Stimulated activated naive CD8-positive, alpha-beta T cell treated with anti-CD3 and anti-CD28 coated beads, Interleukin-15, Interleukin-2, amounts not matched to agents 100 U/mL and 50 U/mL, for 24 hours (primary cell): Measurements from ENCODE around the gene PHGDH.

ENCODE experiments used
- ATAC-seq: fragments of 150-1000 bp; cut with Tn5 transposase; one replicate; pipeline ENCODE4 v1.10.0; 2021
- DNase-seq: peaks from one replicate; pipeline ENCODE4 v3.0.0; 2021

The PHGDH gene

GRCh38 chr1:119732465-119733168, 20.9 kb downstream of the PHGDH start:
- DNase-seq: no peak
- no peak for ATAC-seq

- no peak for ATAC-seq
- no peak for DNase-seq
Observed at GRCh38 chr1:119733754-119734153, 22.0 kb downstream of the PHGDH start.

DNA sequence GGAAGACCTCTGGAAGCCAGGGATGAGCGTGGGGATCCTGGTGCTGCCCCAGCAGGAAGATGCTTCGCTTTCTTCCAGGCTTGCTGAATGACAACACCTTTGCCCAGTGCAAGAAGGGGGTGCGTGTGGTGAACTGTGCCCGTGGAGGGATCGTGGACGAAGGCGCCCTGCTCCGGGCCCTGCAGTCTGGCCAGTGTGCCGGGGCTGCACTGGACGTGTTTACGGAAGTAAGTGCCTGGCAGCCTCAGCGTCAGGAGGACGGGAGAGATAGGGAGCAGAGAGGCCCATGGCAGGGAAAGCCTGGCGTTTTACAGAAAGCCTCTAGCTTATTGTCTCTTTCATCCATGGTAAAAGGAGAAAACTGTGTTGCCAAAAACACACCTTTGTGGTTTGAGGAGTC, 23.5 kb downstream of the PHGDH start:
- ATAC-seq (no peak), DNase-seq (no peak)

DNA sequence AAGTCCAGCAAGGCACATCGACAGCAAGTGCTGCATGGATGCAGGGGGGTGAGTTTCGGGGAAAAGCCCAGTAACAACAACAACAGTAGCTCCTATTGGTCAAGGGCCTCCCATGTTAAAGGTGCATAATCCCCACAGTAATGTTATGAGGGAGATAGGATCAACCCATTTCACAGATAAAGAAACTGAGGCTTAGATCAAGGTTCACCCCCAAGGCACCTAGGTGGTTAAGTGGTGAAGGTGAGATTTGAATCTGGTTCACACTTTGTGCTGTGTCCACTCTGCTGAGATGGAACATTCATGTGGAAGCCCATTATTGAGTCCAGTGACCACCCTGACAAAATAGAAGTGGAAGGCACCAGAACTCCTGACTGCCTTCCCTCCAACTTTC, 24.9 kb downstream of the PHGDH start:
- DNase-seq (no peak), ATAC-seq (no peak)

DNA sequence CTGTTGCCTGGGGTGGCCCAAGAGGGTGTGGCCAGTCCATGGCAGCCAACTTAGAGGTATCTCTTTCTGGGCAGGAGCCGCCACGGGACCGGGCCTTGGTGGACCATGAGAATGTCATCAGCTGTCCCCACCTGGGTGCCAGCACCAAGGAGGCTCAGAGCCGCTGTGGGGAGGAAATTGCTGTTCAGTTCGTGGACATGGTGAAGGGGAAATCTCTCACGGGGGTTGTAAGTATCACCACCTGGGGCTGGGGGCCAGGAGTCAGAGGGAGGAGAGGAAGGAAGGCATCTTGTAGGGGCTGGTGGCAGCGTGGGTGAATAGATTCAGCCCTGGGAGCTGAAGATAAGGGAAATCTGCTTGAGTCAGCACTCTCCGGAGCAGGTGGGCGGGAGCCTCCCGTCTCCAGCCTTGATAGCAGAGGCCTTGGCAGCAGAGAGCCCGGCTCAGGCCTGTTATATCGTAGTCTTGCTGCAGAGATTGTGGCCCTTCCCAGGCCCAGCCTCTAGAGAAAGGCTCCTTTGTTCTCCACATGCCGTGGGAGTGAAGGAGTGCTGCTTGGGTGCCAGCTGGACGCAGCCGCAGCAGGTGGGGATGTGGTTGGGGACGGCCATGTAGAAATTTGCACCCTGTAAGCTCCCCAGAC, 25.4 kb downstream of the PHGDH start:
- DNase-seq (no peak), ATAC-seq (no peak)

DNA sequence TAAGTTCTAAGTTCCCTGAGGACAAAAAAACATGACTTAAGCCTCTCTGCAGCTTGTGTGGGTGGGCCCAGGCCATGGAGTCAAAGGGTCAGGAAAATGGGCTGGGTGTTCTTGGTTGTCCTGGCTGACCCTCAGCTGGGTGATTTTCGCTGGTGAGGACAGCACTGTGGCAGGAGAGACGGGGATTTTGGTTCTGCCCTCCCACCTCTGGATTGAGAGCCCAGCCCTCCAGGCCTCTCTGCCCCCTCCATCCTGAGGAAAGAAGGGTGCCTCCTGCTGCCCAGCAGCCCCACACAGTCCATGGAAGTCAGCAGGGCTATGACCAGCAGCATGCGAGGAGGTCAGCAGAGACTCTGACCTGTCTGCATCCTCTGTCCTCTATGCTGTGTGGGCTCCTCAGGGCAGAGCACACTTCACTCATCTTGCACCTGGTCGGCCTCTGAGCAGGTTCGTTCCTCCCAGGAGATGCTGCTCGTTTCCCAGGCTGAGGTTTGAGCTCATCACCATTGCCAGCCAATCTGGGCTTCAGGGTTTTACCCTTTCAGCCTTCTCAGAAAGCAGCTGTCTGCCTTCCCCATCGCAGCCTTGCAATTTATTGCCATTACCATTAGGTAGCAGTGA, 26.5 kb downstream of the PHGDH start:
- no peak for ATAC-seq
- no peak for DNase-seq

DNA sequence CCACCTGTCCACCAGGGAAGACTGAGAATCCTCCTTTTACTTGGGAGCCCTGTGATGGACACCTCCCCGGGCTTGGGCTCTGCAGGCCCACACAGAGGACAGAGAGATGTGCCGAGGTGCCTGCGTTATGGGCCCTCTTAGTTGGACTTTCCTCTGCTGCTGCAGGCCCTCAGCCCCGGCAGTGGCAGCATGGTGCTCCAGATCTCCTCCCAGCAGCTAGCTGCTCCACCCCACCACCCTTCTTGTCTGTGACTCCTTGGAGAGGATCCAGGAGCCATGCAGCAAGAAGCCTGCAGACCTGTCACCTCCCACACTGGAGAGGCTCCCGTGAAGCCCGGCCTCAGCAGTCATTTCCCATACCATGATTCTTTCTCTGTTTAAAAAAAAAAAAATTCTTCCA, 27.4 kb downstream of the PHGDH start:
- DNase-seq: no peak

DNA sequence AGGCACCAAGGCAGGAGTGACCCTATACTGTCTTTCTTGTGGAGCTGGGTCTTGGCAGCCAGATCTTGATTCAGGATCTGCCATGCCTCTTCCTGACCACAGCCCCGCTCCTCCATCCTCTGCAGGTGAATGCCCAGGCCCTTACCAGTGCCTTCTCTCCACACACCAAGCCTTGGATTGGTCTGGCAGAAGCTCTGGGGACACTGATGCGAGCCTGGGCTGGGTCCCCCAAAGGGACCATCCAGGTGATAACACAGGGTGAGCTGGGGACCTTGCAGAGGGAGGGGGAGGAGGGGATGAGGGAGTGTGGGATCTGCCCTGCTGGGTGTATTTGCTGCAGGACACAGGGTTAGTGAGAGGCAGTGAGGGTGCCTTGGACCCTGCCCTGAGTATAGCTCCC, 28.5 kb downstream of the PHGDH start:
- ATAC-seq (no peak), DNase-seq (no peak)

More for the DNA sequence above, 27.4 kb downstream of the PHGDH start:
- ATAC-seq: no peak

DNA sequence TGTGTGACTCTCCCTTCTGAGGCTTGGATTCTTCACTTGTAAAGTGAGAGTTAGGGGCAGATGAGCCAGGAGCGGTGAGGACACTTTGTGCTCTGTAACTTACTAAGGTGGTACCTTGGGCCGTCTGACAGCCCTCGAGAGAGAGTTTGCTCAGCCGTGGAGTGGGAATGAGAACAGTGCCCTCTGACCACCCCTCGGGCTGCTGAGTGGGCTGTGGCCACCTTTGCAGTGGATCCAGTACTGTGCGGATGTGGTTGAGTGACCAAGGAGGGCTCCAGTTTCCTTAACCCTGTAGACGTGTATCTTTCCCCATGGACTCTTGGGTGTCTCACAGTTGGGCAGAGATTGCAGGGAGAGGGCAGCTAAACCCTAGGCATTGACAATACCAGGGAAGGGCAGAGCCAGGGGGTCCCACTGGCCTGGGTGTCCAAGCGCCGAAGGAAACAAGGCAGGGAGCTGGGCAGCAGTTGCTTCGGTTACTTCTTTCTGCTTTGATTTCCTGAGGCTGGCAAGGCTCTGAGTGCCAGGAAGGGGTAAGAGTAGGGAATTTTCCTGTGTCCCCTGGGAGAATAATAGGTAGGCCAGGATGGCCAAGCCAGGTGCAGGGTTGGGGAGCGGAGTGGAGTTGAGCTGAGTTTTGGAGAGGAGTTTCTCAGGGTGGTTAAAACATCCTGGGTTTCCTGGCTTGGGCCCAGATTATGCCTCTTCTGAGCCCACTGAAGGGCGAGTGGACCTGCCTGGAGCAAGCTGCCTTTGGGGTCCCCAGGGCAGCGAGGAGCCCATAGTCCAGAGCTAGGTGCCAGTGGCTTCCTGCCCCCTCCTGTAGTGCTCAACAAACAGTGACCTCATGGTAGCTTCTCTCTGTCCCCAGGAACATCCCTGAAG, 29.4 kb downstream of the PHGDH start:
- DNase-seq (no peak), ATAC-seq (no peak)

- ATAC-seq (no peak), DNase-seq (no peak)
Observed at GRCh38 chr1:119742202-119742601, 30.5 kb downstream of the PHGDH start.

DNA sequence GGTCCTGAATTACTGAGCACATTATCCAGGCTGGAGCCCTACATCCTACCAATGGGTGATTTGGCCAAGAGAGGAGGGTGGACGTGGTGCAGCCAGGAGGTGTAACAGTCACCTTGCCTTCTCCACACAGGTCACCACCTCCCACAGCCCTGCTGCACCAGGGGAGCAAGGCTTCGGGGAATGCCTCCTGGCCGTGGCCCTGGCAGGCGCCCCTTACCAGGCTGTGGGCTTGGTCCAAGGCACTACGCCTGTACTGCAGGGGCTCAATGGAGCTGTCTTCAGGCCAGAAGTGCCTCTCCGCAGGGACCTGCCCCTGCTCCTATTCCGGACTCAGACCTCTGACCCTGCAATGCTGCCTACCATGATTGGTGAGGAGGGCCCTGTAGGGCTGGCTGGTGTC, 30.9 kb downstream of the PHGDH start:
- no peak for DNase-seq
- no peak for ATAC-seq

DNA sequence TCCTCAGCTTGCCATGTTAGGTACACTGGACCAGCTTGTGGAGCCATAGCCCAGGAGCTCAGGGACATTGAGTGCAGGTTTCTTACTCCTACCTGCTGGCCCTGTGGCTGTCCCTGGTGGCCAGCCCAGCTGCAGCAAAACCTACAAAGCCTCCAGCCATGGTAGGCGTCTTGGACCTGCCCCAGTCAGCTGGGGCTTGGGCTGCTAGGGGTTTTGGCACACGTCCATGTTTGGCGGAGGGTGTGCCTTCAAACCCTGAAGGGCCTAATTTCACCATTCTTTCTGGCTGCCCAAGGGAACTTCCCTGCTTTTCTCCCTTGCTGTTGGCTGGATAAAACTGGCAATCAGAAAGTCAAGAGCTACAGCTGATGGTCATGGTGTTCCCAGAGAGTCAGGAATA, 31.6 kb downstream of the PHGDH start:
- DNase-seq (no peak), ATAC-seq (no peak)

DNA sequence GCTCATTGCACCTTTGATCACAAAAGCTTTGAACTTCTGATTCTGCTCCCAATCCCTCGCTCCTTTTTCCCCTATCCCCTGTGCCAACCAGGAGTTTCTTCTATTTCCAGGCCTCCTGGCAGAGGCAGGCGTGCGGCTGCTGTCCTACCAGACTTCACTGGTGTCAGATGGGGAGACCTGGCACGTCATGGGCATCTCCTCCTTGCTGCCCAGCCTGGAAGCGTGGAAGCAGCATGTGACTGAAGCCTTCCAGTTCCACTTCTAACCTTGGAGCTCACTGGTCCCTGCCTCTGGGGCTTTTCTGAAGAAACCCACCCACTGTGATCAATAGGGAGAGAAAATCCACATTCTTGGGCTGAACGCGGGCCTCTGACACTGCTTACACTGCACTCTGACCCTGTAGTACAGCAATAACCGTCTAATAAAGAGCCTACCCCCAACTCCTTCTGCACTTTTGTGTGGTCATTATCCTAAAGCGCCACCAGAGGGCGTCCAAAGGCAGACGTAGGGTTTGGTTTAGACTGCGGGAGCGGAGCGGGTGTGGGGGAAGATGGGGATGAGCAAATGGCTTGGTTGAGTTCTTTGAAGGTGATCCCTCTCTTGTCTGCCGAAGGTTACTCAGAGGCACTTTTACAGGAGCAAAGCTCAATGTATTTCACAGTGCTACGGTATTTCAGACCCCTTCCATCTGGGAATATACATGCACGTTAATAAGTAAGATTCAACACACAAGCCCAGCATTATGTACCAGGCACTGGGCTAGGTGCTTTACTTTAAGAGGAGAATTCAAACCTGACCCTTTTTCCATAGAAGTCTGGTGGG, 32.3 kb downstream of the PHGDH start:
- ATAC-seq (peak; percentile 53), DNase-seq (peak; percentile 62)

GRCh38 chr1:119744598-119744942, 32.8 kb downstream of the PHGDH start:
- DNase-seq (no peak), ATAC-seq (no peak)

DNA sequence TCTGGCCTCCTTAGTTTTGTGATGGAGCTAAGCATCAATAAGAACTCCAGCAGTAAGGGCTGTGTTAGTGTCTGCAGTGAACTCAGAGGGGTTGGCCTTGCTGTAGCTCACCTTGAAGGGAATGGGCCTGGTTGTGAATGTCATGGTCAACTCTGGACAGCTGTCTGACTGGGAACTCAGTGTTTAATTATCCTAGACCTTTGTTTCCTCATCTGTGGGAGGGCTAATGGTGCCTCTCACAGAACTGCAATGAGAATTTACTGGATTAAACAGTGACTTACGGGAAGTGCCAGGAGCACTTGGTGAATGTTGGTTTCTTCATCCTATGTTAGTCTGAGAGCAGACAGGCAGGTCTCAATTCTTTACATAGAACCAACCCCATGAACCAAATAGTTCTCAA, 33.3 kb downstream of the PHGDH start:
- DNase-seq (no peak), ATAC-seq (no peak)

GRCh38 chr1:119747451-119747850, 35.7 kb downstream of the PHGDH start:
- ATAC-seq: no peak

DNA sequence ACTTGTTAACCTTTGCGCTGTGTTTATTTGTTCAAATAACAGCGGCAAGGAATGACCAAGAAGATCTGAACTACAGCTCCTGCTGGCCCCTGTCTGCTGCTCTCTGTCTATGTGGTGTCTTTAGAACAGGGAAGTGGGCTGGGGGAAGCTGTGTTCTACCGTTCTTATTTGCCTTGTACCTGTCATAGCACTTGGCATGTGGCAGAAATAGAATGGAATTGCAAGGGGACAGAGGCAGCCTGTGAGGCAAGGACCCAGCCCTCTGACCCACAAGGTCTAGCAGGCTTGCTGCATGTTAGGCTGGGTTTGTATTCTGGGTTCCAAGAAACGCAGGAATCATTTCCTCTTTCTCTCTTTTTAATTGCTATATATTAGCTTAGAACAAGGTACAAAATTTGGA, 36.3 kb downstream of the PHGDH start:
- no peak for ATAC-seq

More at GRCh38 chr1:119747451-119747850, 35.7 kb downstream of the PHGDH start:
- no peak for DNase-seq

DNA sequence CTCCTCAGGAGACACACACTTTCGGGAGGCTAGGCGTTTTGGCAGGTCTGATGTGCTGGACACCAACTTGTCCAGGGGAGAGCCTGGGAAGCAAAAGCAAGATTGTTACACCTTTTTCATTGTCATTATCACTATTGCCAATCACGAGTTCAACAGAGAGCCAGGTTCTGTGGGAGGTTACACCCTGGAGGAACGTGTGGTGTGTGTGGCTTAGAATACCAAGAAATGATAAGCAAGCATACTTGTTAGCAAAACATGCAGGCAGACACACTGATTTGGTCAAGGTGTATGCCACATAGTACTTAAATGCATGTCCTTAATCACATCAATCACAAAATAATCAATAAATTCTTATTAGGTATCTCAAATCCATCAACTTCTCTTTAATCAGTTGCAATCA, 40.9 kb downstream of the PHGDH start:
- ATAC-seq (no peak), DNase-seq (no peak)

More for the DNA sequence above, 36.3 kb downstream of the PHGDH start:
- DNase-seq: no peak

- DNase-seq (no peak), ATAC-seq (no peak)
Observed at GRCh38 chr1:119758584-119758983, 46.9 kb downstream of the PHGDH start.

DNA sequence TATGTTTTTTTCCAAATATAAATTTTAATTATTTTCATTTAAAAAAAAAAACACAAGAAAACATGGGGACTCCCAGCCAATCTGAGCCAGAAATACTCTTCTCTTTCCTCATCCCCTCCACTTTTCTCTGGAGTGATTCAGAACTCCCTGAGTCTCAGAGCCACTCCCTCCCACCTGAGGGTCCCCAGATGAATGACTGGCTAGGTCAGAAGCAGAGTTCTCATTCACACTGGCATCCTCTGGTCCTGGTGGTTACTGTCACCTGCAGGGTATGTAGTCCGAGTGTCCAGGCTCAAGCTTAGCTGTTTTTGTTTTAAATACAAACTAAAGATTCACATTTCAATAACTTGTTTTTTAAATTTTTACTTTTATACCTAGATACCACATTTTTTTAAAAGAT, 50.7 kb downstream of the PHGDH start:
- DNase-seq (no peak), ATAC-seq (no peak)

GRCh38 chr1:119762953-119763352, 51.2 kb downstream of the PHGDH start:
- no peak for DNase-seq
- no peak for ATAC-seq

GRCh38 chr1:119764220-119764619, 52.5 kb downstream of the PHGDH start:
- DNase-seq (no peak), ATAC-seq (no peak)
